SU-DHL-6 (cell line): ENCODE data around the gene TMCC3.

ENCODE experiments used
- H2AFZ ChIP-seq: fragments of 200-600 bp; sonication (generic); 2 replicates; pipeline ENCODE4 v1.6.1; 2014; ENCODE audit warnings: low read depth, mild to moderate bottlenecking, moderate library complexity, mixed read lengths, antibody characterized with exemption, low read length; ENCODE audit not compliant: severe bottlenecking
- H3F3A ChIP-seq: fragments of 200-600 bp; shearing (Covaris generic); 2 replicates; pipeline ENCODE4 v1.6.0; 2016; ENCODE audit warnings: antibody characterized with exemption, mild to moderate bottlenecking; ENCODE audit not compliant: insufficient read depth
- H3K27ac ChIP-seq: fragments of 200-600 bp; sonication (generic); 2 replicates; pipeline ENCODE4 v1.5.1; 2016; ENCODE audit warnings: low read depth, mild to moderate bottlenecking, low read length, moderate library complexity, mixed read lengths
- H3K27me3 ChIP-seq: fragments of 200-600 bp; sonication (generic), shearing (Covaris generic); 2 replicates; pipeline ENCODE4 v1.6.0; 2014; ENCODE audit warnings: mild to moderate bottlenecking, low read length
- H3K36me3 ChIP-seq: fragments of 200-600 bp; sonication (generic); 2 replicates; pipeline ENCODE4 v1.6.1; 2014; ENCODE audit warnings: mild to moderate bottlenecking, low read length, mixed read lengths
- H3K4me2 ChIP-seq: fragments of 300-600, 200-600 bp; shearing (Covaris generic), sonication (generic); 2 replicates; pipeline ENCODE4 v1.6.0; 2014; ENCODE audit warnings: low read length, low read depth, mild to moderate bottlenecking; ENCODE audit not compliant: poor library complexity, severe bottlenecking
- H3K4me3 ChIP-seq: fragments of 200-600 bp; sonication (generic); 2 replicates; pipeline ENCODE4 v1.5.1; 2014; ENCODE audit warnings: antibody characterized with exemption, low read length, mild to moderate bottlenecking, mixed read lengths; ENCODE audit not compliant: insufficient read depth, poor library complexity, severe bottlenecking
- H3K79me2 ChIP-seq: fragments of 200-600 bp; sonication (generic); 2 replicates; pipeline ENCODE4 v1.6.1; 2014; ENCODE audit warnings: mild to moderate bottlenecking, low read length, moderate library complexity; ENCODE audit not compliant: insufficient read depth
- H3K9ac ChIP-seq: fragments of 200-600 bp; sonication (generic); 2 replicates; pipeline ENCODE4 v1.7.0; 2014; ENCODE audit warnings: mild to moderate bottlenecking, low read length
- H3K9me2 ChIP-seq: fragments of 200-600 bp; sonication (generic); replicated peaks from 2 replicates; pipeline ENCODE4 v1.6.1; 2014; ENCODE audit warnings: low read length; ENCODE audit not compliant: insufficient read depth
- H3K9me3 ChIP-seq: fragments of 200-600 bp; sonication (generic); 2 replicates; pipeline ENCODE4 v1.6.1; 2014; ENCODE audit warnings: low read length, mixed read lengths; ENCODE audit not compliant: insufficient read depth
- H4K20me1 ChIP-seq: fragments of 200-600 bp; sonication (generic); 2 replicates; pipeline ENCODE4 v1.6.1; 2014; ENCODE audit warnings: low read depth, mild to moderate bottlenecking, antibody characterized with exemption, low read length, moderate library complexity, mixed read lengths
- EZH2phosphoT487 ChIP-seq: fragments of 200-600 bp; sonication (generic), shearing (Covaris generic); conservative IDR thresholded peaks from 2 replicates; pipeline ENCODE4 v1.6.1; 2018; ENCODE audit warnings: mild to moderate bottlenecking, antibody characterized with exemption, low read length, moderate library complexity, mixed read lengths
- TF ChIP-seq, protein P1 (sequence below): fragments of 200-600 bp; sonication (generic); IDR thresholded peaks from one replicate; pipeline ENCODE4 v1.5.1; 2017; ENCODE audit warnings: antibody characterized with exemption, mild to moderate bottlenecking, low read length, moderate library complexity; ENCODE audit not compliant: insufficient read depth, poor library complexity, severe bottlenecking

Gene TMCC3

DNA sequence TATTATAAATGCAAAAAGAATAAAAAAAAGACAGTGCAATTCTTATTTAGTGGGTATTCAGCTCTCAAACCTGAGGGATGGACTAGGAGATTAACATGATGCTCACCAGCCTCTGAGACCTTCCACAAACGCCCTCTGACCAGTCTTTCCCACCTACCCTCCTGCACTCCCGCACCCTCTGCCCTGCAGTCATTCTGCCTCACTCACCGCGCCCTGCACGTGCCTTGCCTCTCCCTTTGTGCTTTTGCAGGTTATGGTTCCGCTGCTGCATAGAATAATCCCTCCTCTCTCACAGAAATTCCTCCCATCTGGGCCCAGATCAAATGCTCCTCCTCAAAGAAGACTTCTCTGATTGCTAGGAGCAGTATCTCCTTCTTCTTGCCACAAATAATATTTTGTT, 28.5 kb upstream of the TMCC3 start:
- Histone ChIP-seq H3K27me3 (no peaks in the 10 kb centered on the region), H3K79me2 (no peaks in the 10 kb centered on the region), H3K9me3 (no peaks in the 10 kb centered on the region), H3K27ac (no peak overlapping the region), H3K9ac (no peak overlapping the region), H3F3A (no peaks in the 10 kb centered on the region), H4K20me1 (no peaks in the 10 kb centered on the region), H3K36me3 (no peaks in the 10 kb centered on the region), H3K4me2 (no peak overlapping the region), H3K9me2 (no peaks in the 10 kb centered on the region), H3K4me3 (no peak overlapping the region), H2AFZ (no peak overlapping the region)
- no peak for TF ChIP-seq EZH2phosphoT487
- TF ChIP-seq, protein P1, sequence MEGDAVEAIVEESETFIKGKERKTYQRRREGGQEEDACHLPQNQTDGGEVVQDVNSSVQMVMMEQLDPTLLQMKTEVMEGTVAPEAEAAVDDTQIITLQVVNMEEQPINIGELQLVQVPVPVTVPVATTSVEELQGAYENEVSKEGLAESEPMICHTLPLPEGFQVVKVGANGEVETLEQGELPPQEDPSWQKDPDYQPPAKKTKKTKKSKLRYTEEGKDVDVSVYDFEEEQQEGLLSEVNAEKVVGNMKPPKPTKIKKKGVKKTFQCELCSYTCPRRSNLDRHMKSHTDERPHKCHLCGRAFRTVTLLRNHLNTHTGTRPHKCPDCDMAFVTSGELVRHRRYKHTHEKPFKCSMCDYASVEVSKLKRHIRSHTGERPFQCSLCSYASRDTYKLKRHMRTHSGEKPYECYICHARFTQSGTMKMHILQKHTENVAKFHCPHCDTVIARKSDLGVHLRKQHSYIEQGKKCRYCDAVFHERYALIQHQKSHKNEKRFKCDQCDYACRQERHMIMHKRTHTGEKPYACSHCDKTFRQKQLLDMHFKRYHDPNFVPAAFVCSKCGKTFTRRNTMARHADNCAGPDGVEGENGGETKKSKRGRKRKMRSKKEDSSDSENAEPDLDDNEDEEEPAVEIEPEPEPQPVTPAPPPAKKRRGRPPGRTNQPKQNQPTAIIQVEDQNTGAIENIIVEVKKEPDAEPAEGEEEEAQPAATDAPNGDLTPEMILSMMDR, result no peak

DNA sequence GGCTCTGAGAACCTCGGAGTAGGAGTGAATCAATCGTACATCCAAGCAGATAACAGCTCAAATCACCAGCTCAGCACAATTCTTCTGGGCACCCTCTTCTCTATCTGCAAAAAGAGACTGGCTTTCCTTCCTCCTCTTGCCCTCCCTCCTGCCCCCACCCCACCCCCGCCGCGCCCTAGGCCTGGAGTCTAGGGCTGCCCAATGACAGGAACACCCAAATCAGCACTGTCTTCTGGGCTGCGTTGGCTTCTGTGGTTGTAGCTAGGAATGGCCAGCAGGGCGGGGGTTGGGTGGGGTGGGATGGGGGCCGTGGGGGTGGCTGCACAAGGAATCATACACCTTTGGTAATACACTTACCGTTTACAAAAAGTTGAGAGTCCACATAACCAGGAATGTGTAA, 28.0 kb upstream of the TMCC3 start:
- no peaks in the 10 kb centered on the region for H3K36me3 ChIP-seq
- no peaks in the 10 kb centered on the region for H3K9me2 ChIP-seq
- no peak overlapping the region for H2AFZ ChIP-seq
- H3K9ac ChIP-seq, result no peak overlapping the region
- H3F3A ChIP-seq, result no peaks in the 10 kb centered on the region
- no peaks in the 10 kb centered on the region for H3K9me3 ChIP-seq
- TF ChIP-seq EZH2phosphoT487, result no peak
- TF ChIP-seq, protein P1, result no peak
- no peaks in the 10 kb centered on the region for H4K20me1 ChIP-seq
- H3K4me3 ChIP-seq, result no peak overlapping the region
- H3K4me2 ChIP-seq, result no peak overlapping the region
- no peaks in the 10 kb centered on the region for H3K27me3 ChIP-seq
- H3K27ac ChIP-seq, result no peak overlapping the region
- no peaks in the 10 kb centered on the region for H3K79me2 ChIP-seq

DNA sequence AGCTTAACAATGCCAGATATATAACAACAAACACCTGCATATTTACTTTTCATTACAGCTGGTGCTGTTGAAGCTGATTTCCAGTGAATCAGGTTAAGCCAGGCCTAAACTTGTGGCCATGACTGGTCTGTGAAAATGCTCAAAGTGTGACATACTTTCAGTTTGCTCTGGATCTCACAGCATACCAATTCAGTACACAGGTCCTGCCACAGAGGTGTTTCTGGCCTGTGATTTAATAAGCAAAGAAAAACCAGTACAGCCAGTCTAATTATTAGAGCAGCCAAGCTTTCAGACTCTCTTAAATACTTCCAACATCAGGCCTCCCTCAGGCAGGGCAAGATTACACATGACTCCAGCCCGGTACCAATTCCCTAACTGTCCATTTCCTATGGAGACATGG, 27.4 kb upstream of the TMCC3 start:
- H3K4me2 ChIP-seq, result no peak overlapping the region

More for the DNA sequence above, 27.4 kb upstream of the TMCC3 start:
- no peak overlapping the region for H3K27ac ChIP-seq
- no peaks in the 10 kb centered on the region for H3K27me3 ChIP-seq
- H2AFZ ChIP-seq, result no peak overlapping the region
- no peak for TF ChIP-seq EZH2phosphoT487
- TF ChIP-seq, protein P1, result no peak
- no peaks in the 10 kb centered on the region for H3K9me3 ChIP-seq
- H3K9me2 ChIP-seq, result no peaks in the 10 kb centered on the region
- H3F3A ChIP-seq, result no peaks in the 10 kb centered on the region
- no peak overlapping the region for H3K9ac ChIP-seq
- no peaks in the 10 kb centered on the region for H3K79me2 ChIP-seq
- H3K36me3 ChIP-seq, result no peaks in the 10 kb centered on the region
- H3K4me3 ChIP-seq, result no peak overlapping the region
- H4K20me1 ChIP-seq, result no peaks in the 10 kb centered on the region
